GM21737 (cell line): Measurements from ENCODE around the gene ITGA8.
"Not testable (repeated sequence)": the region's sequence is repeated elsewhere in the genome, so short reads cannot be mapped to it uniquely, and the experiment has no call there.

Experiments
- ATAC-seq: cut with Tn5 transposase; IDR thresholded peaks from one replicate; pipeline ENCODE4 v1.9.1; 2021; ENCODE audit warnings: mild to moderate bottlenecking, moderate library complexity; ENCODE audit not compliant: unreplicated experiment

The ITGA8 gene

GRCh38 chr10:15567952-15568351 is 151.8 kb downstream of the ITGA8 start:
- ATAC-seq = no peak

- ATAC-seq = no peak
These were observed 156.5 kb downstream of the ITGA8 start for GRCh38 chr10:15563246-15563645.

GRCh38 chr10:15562578-15562977 is 157.1 kb downstream of the ITGA8 start:
- ATAC-seq = no peak

GRCh38 chr10:15562116-15562515 is 157.6 kb downstream of the ITGA8 start:
- no peak for ATAC-seq

GRCh38 chr10:15558136-15558535 is 161.6 kb downstream of the ITGA8 start:
- no peak for ATAC-seq

GRCh38 chr10:15557168-15557567 is 162.6 kb downstream of the ITGA8 start:
- not testable (repeated sequence) for ATAC-seq

- no peak for ATAC-seq
These were observed 168.8 kb downstream of the ITGA8 start for GRCh38 chr10:15550950-15551349.

- no peak for ATAC-seq
These were observed 171.4 kb downstream of the ITGA8 start for GRCh38 chr10:15548331-15548730.

GRCh38 chr10:15546606-15547005 is 173.1 kb downstream of the ITGA8 start:
- ATAC-seq = no peak

- no peak for ATAC-seq
These were observed 173.8 kb downstream of the ITGA8 start for GRCh38 chr10:15545884-15546283.

GRCh38 chr10:15545266-15545665 is 174.5 kb downstream of the ITGA8 start:
- ATAC-seq = no peak

GRCh38 chr10:15543994-15544393 is 175.7 kb downstream of the ITGA8 start:
- no peak for ATAC-seq

GRCh38 chr10:15542817-15543216 is 176.9 kb downstream of the ITGA8 start:
- ATAC-seq = no peak

GRCh38 chr10:15541376-15541775 is 178.3 kb downstream of the ITGA8 start:
- ATAC-seq = no peak

GRCh38 chr10:15540727-15541126 is 179.0 kb downstream of the ITGA8 start:
- no peak for ATAC-seq

GRCh38 chr10:15539262-15539661 is 180.5 kb downstream of the ITGA8 start:
- ATAC-seq = no peak

GRCh38 chr10:15534928-15535538 is 184.7 kb downstream of the ITGA8 start:
- ATAC-seq = not testable (repeated sequence)

- no peak for ATAC-seq
These were observed 187.6 kb downstream of the ITGA8 start for GRCh38 chr10:15531927-15532722.

- ATAC-seq = no peak
These were observed 190.9 kb downstream of the ITGA8 start for GRCh38 chr10:15528859-15529239.

GRCh38 chr10:15526754-15527153 is 193.0 kb downstream of the ITGA8 start:
- no peak for ATAC-seq

- no peak for ATAC-seq
These were observed 198.3 kb downstream of the ITGA8 start for GRCh38 chr10:15521328-15521903.

- ATAC-seq = no peak
These were observed 201.5 kb downstream of the ITGA8 start for GRCh38 chr10:15518250-15518649.
